HCT116 (cell line): ENCODE results near the gene IRF4. TPM values are rescaled to one million over a fixed set of nuclear protein-coding genes. Genes with fewer than 3 reads are reported as not detected.

Experiments used
- ATAC-seq: fragments of 200-7000 bp; cut with Tn5 transposase; 2 replicates; pipeline ENCODE4 v1.9.1; 2020; ENCODE audit warnings: mild to moderate bottlenecking, moderate library complexity
- BruUV-seq: library from RNA; stranded (reverse); fragments of 400-500 nt; replicated peaks from 2 replicates; lab custom pipeline; 2021; lab: Mats Ljungman, UMichigan
- CTCF ChIA-PET: fragments of 300-600 bp; sonication (Branson Sonifier 250); formaldehyde crosslinking; loops from one replicate; lab custom pipeline; 2021; ENCODE audit warnings: antibody characterized with exemption; lab: Charles Lee
- POLR2A ChIA-PET: fragments of 300-600, 350-600 bp; sonication (Branson Sonifier 250); formaldehyde crosslinking; loops from one replicate; lab custom pipeline; 2021; ENCODE audit warnings: antibody characterized with exemption; lab: Charles Lee
- RAD21 ChIA-PET, 2 experiments: fragments of 300-600 bp; sonication (Branson Sonifier 250); formaldehyde crosslinking; loops; one replicate each; lab custom pipeline; 2023; ENCODE audit warnings: low total read pairs in 2 of 2; ENCODE audit not compliant: uncharacterized antibody in 2 of 2, unreplicated experiment in 2 of 2, low non-redundant PET in 1 of 2; lab: Charles Lee
- DNase-seq: peaks from one replicate; pipeline ENCODE4 v3.0.0-alpha.2; 2010; ENCODE audit warnings: low read depth, low spot score
- H2AFZ ChIP-seq: fragments of 200-600 bp; shearing (Covaris generic), sonication (generic); 2 replicates; pipeline ENCODE4 v1.6.1; 2017; ENCODE audit warnings: low read depth, mixed run types, mixed read lengths, antibody characterized with exemption, low read length; ENCODE audit not compliant: poor library complexity, severe bottlenecking
- H3K27ac ChIP-seq: 2 replicates; pipeline ENCODE4 v1.5.1; 2012; ENCODE audit warnings: low read depth, low read length
- H3K27me3 ChIP-seq: fragments of 200-600 bp; sonication (generic); 2 replicates; pipeline ENCODE4 v1.6.1; 2016; ENCODE audit warnings: mixed run types, low read length, mixed read lengths; ENCODE audit not compliant: insufficient read depth
- H3K36me3 ChIP-seq, 2 experiments: fragments of 200-500 bp in 1 of 2; fragments of 200-600 bp in 1 of 2; sonication (Bioruptor generic) in 1 of 2; sonication (generic) in 1 of 2; 2 replicates each; pipeline versions ENCODE4 v1.5.1 to v1.6.1; 2014 to 2016; ENCODE audit warnings: low read length in 2 of 2, inconsistent platforms in 1 of 2, mixed read lengths in 1 of 2, mixed run types in 1 of 2; ENCODE audit not compliant: insufficient read depth in 2 of 2, control insufficient read depth in 1 of 2
- H3K4me1 ChIP-seq, 2 experiments: fragments of 200-600 bp in 1 of 2; sonication (generic) in 1 of 2; 2 replicates each; pipeline versions ENCODE4 v1.5.1 to v1.6.1; 2012 to 2017; ENCODE audit warnings: low read length in 2 of 2, inconsistent platforms in 1 of 2, mild to moderate bottlenecking in 1 of 2, mixed read lengths in 1 of 2, mixed run types in 1 of 2, moderate library complexity in 1 of 2; ENCODE audit not compliant: insufficient read depth in 2 of 2, control insufficient read depth in 1 of 2
- H3K4me2 ChIP-seq: fragments of 200-600 bp; sonication (generic); 2 replicates; pipeline ENCODE4 v1.6.1; 2017; ENCODE audit warnings: mixed run types, low read length, mixed read lengths
- H3K4me3 ChIP-seq, 2 experiments: fragments of 200-600 bp in 1 of 2; sonication (generic) in 1 of 2; replicated peaks in 1 of 2; 2 replicates each; pipeline ENCODE4 v1.5.1; 2011 to 2016; ENCODE audit warnings: low read length in 2 of 2, control low read depth in 1 of 2, low read depth in 1 of 2, mild to moderate bottlenecking in 1 of 2, mixed read lengths in 1 of 2, mixed run types in 1 of 2
- H3K79me2 ChIP-seq: fragments of 200-600 bp; sonication (generic); 2 replicates; pipeline ENCODE4 v1.6.1; 2017; ENCODE audit warnings: mild to moderate bottlenecking, mixed run types, low read length, moderate library complexity, mixed read lengths; ENCODE audit not compliant: insufficient read depth
- H3K9ac ChIP-seq: fragments of 200-600 bp; sonication (generic); 2 replicates; pipeline ENCODE4 v1.6.1; 2016; ENCODE audit warnings: low read length, mixed read lengths
- H3K9me2 ChIP-seq: fragments of 200-600 bp; sonication (generic), shearing (Covaris generic); 2 replicates; pipeline ENCODE4 v1.6.1; 2017; ENCODE audit warnings: mixed run types, mild to moderate bottlenecking, moderate library complexity; ENCODE audit not compliant: insufficient read depth
- H3K9me3 ChIP-seq, 2 experiments: fragments of 200-500 bp in 1 of 2; fragments of 200-600 bp in 1 of 2; sonication (Bioruptor generic) in 1 of 2; sonication (generic) in 1 of 2; 2 replicates each; pipeline ENCODE4 v1.6.1; 2014 to 2017; ENCODE audit warnings: low read length in 2 of 2, mixed read lengths in 2 of 2, inconsistent platforms in 1 of 2, low read depth in 1 of 2, mild to moderate bottlenecking in 1 of 2, mixed run types in 1 of 2, moderate library complexity in 1 of 2; ENCODE audit not compliant: control insufficient read depth in 1 of 2, insufficient read depth in 1 of 2
- H4K20me1 ChIP-seq: fragments of 200-600 bp; sonication (generic), shearing (Covaris generic); 2 replicates; pipeline ENCODE4 v1.6.1; 2017; ENCODE audit warnings: mixed run types, mild to moderate bottlenecking, moderate library complexity; ENCODE audit not compliant: insufficient read depth
- ATF3 ChIP-seq: IDR thresholded peaks from 2 replicates; pipeline ENCODE4 v1.6.1; 2012
- EGR1 ChIP-seq: IDR thresholded peaks from 2 replicates; pipeline ENCODE4 v1.6.1; 2012; ENCODE audit warnings: low read depth
- ELF1 ChIP-seq: IDR thresholded peaks from 2 replicates; pipeline ENCODE4 v1.6.1; 2012; ENCODE audit warnings: low read depth, borderline replicate concordance
- EZH2 ChIP-seq: fragments of 200-600 bp; sonication (generic); IDR thresholded peaks from 2 replicates; pipeline ENCODE4 v1.6.1; 2017; ENCODE audit warnings: antibody characterized with exemption, mixed run types
- EZH2phosphoT487 ChIP-seq: fragments of 200-600 bp; IDR thresholded peaks from 2 replicates; pipeline ENCODE4 v1.6.1; 2018; ENCODE audit warnings: antibody characterized with exemption, borderline replicate concordance
- FOSL1 ChIP-seq: IDR thresholded peaks from 2 replicates; pipeline ENCODE4 v1.6.1; 2012; ENCODE audit warnings: low read depth
- JUND ChIP-seq: IDR thresholded peaks from 2 replicates; pipeline ENCODE4 v1.6.1; 2012
- POLR2A ChIP-seq: IDR thresholded peaks from 2 replicates; pipeline ENCODE4 v1.7.0; 2011; ENCODE audit warnings: borderline replicate concordance; ENCODE audit not compliant: insufficient read depth, insufficient read length; ENCODE audit errors: extremely low read depth
- POLR2AphosphoS5 ChIP-seq: IDR thresholded peaks from 2 replicates; pipeline ENCODE4 v1.6.1; 2011; ENCODE audit warnings: mild to moderate bottlenecking, low read depth, low read length, moderate library complexity
- RAD21 ChIP-seq: IDR thresholded peaks from 2 replicates; pipeline ENCODE4 v1.6.1; 2012; ENCODE audit warnings: low read depth, mild to moderate bottlenecking
- REST ChIP-seq: IDR thresholded peaks from 2 replicates; pipeline ENCODE4 v1.6.1; 2012; ENCODE audit warnings: low read depth
- ZFX ChIP-seq: fragments of 450-650 bp; IDR thresholded peaks from 2 replicates; pipeline ENCODE4 v1.6.1; 2017
- intact Hi-C: fragments of 100-400 bp; cut with micrococcal nuclease; formaldehyde crosslinking; loops from 2 replicates; pipeline ENCODE4 v1.10.0; 2022
- total RNA-seq: library from RNA; stranded (reverse); gene quantifications from one replicate; pipeline ENCODE4 v1.2.1, GENCODE V29; 2021; ENCODE audit not compliant: unreplicated experiment
- TF ChIP-seq, protein P1 (sequence below): IDR thresholded peaks from 2 replicates; pipeline ENCODE4 v1.6.1; 2012

The IRF4 gene
- total RNA-seq, 1 experiment from 2014 or later, result 1.2 TPM

- Histone ChIP-seq H3K4me1 (no peaks in the 10 kb centered on the region), H3K36me3 (no peaks in the 10 kb centered on the region), H3K9me3 (no peaks in the 10 kb centered on the region), H2AFZ (no peak overlapping the region), H3K79me2 (no peaks in the 10 kb centered on the region), H4K20me1 (no peaks in the 10 kb centered on the region), H3K9me2 (no peaks in the 10 kb centered on the region), H3K4me3 (no peak overlapping the region), H3K27ac (no peak overlapping the region), H3K9ac (no peak overlapping the region), H3K27me3 (peaks cover 7% of the 10 kb centered on the region; the same call in 1 of the 2 replicates), H3K4me2 (no peak overlapping the region)
- DNase-seq (no peak), ATAC-seq (no peak)
- RAD21 ChIA-PET, result no interaction called here
- TF ChIP-seq FOSL1, result no peak
- TF ChIP-seq, protein P1, sequence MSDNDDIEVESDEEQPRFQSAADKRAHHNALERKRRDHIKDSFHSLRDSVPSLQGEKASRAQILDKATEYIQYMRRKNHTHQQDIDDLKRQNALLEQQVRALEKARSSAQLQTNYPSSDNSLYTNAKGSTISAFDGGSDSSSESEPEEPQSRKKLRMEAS, result no peak
- no TSS peak for BruUV-seq
- intact Hi-C loops, result no loop called here
- CTCF ChIA-PET, result no interaction called here
- POLR2A ChIA-PET, result no interaction called here
These were observed 2.1 kb downstream of the IRF4 start for GRCh38 chr6:393391-394221.

GRCh38 chr6:394641-395289 is 3.2 kb downstream of the IRF4 start:
- POLR2A ChIA-PET, result no interaction called here
- BruUV-seq, result no TSS peak
- CTCF ChIA-PET, result no interaction called here
- TF ChIP-seq EZH2 (no peak), POLR2A (no peak), RAD21 (no peak), ATF3 (no peak), REST (no peak), POLR2AphosphoS5 (no peak), JUND (no peak), EGR1 (no peak), ZFX (no peak), EZH2phosphoT487 (no peak), ELF1 (no peak)
- TF ChIP-seq, protein P1, result no peak

More at GRCh38 chr6:394641-395289, 3.2 kb downstream of the IRF4 start:
- no peak overlapping the region for H3K4me3 ChIP-seq
- DNase-seq (no peak), ATAC-seq (no peak)
- H3K9me2 ChIP-seq, result no peaks in the 10 kb centered on the region
- H3K4me1 ChIP-seq, result no peaks in the 10 kb centered on the region
- H3K9me3 ChIP-seq, result no peaks in the 10 kb centered on the region
- no peak overlapping the region for H3K4me2 ChIP-seq
- H3K9ac ChIP-seq, result no peak overlapping the region
- no peak overlapping the region for H3K27ac ChIP-seq
- no peaks in the 10 kb centered on the region for H4K20me1 ChIP-seq
- intact Hi-C loops, result no loop called here
- H3K36me3 ChIP-seq, result no peaks in the 10 kb centered on the region
- no peaks in the 10 kb centered on the region for H3K79me2 ChIP-seq
- H3K27me3 ChIP-seq, result peaks cover 12% of the 10 kb centered on the region; the same call in 1 of the 2 replicates
- RAD21 ChIA-PET, result no interaction called here
- no peak overlapping the region for H2AFZ ChIP-seq
